ENCODE results near the gene RPS15A. TPM values are rescaled to one million over a fixed set of nuclear protein-coding genes. Genes with fewer than 3 reads are reported as not detected.

The RPS15A gene
- total RNA-seq, 1 experiment from 2014 or later = 1,469 TPM

- no peak for TF ChIP-seq CTCF (IDR thresholded peaks at IDR 0.05; ENCODE audit: insufficient read depth in 1 of 2, low read depth in 1 of 2, low read length in 1 of 2, severe bottlenecking in 1 of 2, unreplicated experiment in 1 of 2)
- Mint-ChIP-seq H3K27me3 (ENCODE audit: insufficient read depth, unreplicated experiment) (peaks cover 2% of the 10 kb centered on the region), H3K9me3 (ENCODE audit: unreplicated experiment) (no peaks in the 10 kb centered on the region), H3K36me3 (ENCODE audit: insufficient read depth, unreplicated experiment) (peaks cover 59% of the 10 kb centered on the region), H3K4me3 (ENCODE audit: unreplicated experiment) (peak overlapping the region; percentile 92), H3K4me1 (ENCODE audit: low read depth, unreplicated experiment) (peaks cover 18% of the 10 kb centered on the region), H3K27ac (ENCODE audit: unreplicated experiment) (peak overlapping the region; percentile 96)
- TSS peak; percentile 35 for BruUV-seq (replicated peaks)
- Histone ChIP-seq H3K27me3 (replicated peaks; ENCODE audit: control insufficient read depth, insufficient read depth, low read length) (no peaks in the 10 kb centered on the region), H3K9me3 (no peaks in the 10 kb centered on the region), H3K4me1 (peaks cover 16% of the 10 kb centered on the region), H3K36me3 (ENCODE audit: control insufficient read depth, insufficient read depth, low read length) (peaks cover 2% of the 10 kb centered on the region; the same call in 1 of the 2 replicates), H3K4me3 (ENCODE audit: low read depth, low read length) (peak overlapping the region; percentile 85)
- intact Hi-C loops (cut with micrococcal nuclease; ENCODE audit: unreplicated experiment) = loop anchor here (2.0 kb wide), 1 partner anchor 168 kb away; no protein-coding TSS in a partner anchor
- DNase-seq = peak; percentile 17 to 43
- POLR2A ChIA-PET = interaction anchor here (0.6 to 4.1 kb wide), 7 partner anchors 10 to 268 kb away, joined by 3 to 105 read pairs (median 6); partner anchors contain the start of genes COQ7 and RPS15A
- CTCF ChIA-PET = interaction anchor here (0.6 to 2.0 kb wide), 4 partner anchors 10 to 495 kb away, joined by 4 to 30 read pairs (median 8); partner anchors contain the start of genes RPS15A and TMC7
These were observed 10.6 kb upstream of the RPS15A start for GRCh38 chr16:18800775-18801144.

GRCh38 chr16:18800293-18800692 lies 10.2 kb upstream of the RPS15A start:
- Histone ChIP-seq H3K4me1 (peaks cover 16% of the 10 kb centered on the region), H3K36me3 (ENCODE audit: control insufficient read depth, insufficient read depth, low read length) (peaks cover 2% of the 10 kb centered on the region; the same call in 1 of the 2 replicates), H3K27me3 (replicated peaks; ENCODE audit: control insufficient read depth, insufficient read depth, low read length) (no peaks in the 10 kb centered on the region), H3K4me3 (ENCODE audit: low read depth, low read length) (peak overlapping the region; percentile 85), H3K9me3 (no peaks in the 10 kb centered on the region)
- peaks cover 63% of the 10 kb centered on the region for H3K36me3 Mint-ChIP-seq (ENCODE audit: insufficient read depth, unreplicated experiment)
- H3K27ac Mint-ChIP-seq (ENCODE audit: unreplicated experiment) = peak overlapping the region; percentile 96
- H3K27me3 Mint-ChIP-seq (ENCODE audit: insufficient read depth, unreplicated experiment) = peaks cover 2% of the 10 kb centered on the region
- H3K4me3 Mint-ChIP-seq (ENCODE audit: unreplicated experiment) = peak overlapping the region; percentile 92
- BruUV-seq (replicated peaks) = no TSS peak
- peaks cover 18% of the 10 kb centered on the region for H3K4me1 Mint-ChIP-seq (ENCODE audit: low read depth, unreplicated experiment)
- ChIA-PET POLR2A (interaction anchor here (2.3 to 4.1 kb wide), 2 partner anchors 10 to 267 kb away, joined by 12 to 105 read pairs; partner anchors contain the start of genes COQ7 and RPS15A), CTCF (interaction anchor here (2.0 kb wide), 1 partner anchor 9 kb away, joined by 30 read pairs; the partner anchor contains the start of gene RPS15A)
- TF ChIP-seq CTCF (IDR thresholded peaks at IDR 0.05; ENCODE audit: insufficient read depth in 1 of 2, low read depth in 1 of 2, low read length in 1 of 2, severe bottlenecking in 1 of 2, unreplicated experiment in 1 of 2) = no peak
- intact Hi-C loops (cut with micrococcal nuclease; ENCODE audit: unreplicated experiment) = loop anchor here (2.0 kb wide), 1 partner anchor 169 kb away; no protein-coding TSS in a partner anchor
- no peak for DNase-seq
- no peaks in the 10 kb centered on the region for H3K9me3 Mint-ChIP-seq (ENCODE audit: unreplicated experiment)

GRCh38 chr16:18799500-18799899 lies 9.4 kb upstream of the RPS15A start:
- DNase-seq = no peak
- Histone ChIP-seq H3K36me3 (ENCODE audit: control insufficient read depth, insufficient read depth, low read length) (peaks cover 2% of the 10 kb centered on the region; the same call in 1 of the 2 replicates), H3K4me3 (ENCODE audit: low read depth, low read length) (peak overlapping the region; percentile 85), H3K27me3 (replicated peaks; ENCODE audit: control insufficient read depth, insufficient read depth, low read length) (no peaks in the 10 kb centered on the region), H3K9me3 (no peaks in the 10 kb centered on the region), H3K4me1 (peaks cover 16% of the 10 kb centered on the region)
- intact Hi-C loops (cut with micrococcal nuclease; ENCODE audit: unreplicated experiment) = no loop called here
- ChIA-PET CTCF (no interaction called here), POLR2A (interaction anchor here (4.1 kb wide), 1 partner anchor 9 kb away, joined by 105 read pairs; the partner anchor contains the start of gene RPS15A)
- peak overlapping the region; percentile 96 for H3K27ac Mint-ChIP-seq (ENCODE audit: unreplicated experiment)
- H3K4me3 Mint-ChIP-seq (ENCODE audit: unreplicated experiment) = peak overlapping the region; percentile 92
- H3K36me3 Mint-ChIP-seq (ENCODE audit: insufficient read depth, unreplicated experiment) = peaks cover 70% of the 10 kb centered on the region
- no peaks in the 10 kb centered on the region for H3K9me3 Mint-ChIP-seq (ENCODE audit: unreplicated experiment)
- peaks cover 2% of the 10 kb centered on the region for H3K27me3 Mint-ChIP-seq (ENCODE audit: insufficient read depth, unreplicated experiment)
- BruUV-seq (replicated peaks) = no TSS peak
- H3K4me1 Mint-ChIP-seq (ENCODE audit: low read depth, unreplicated experiment) = peaks cover 18% of the 10 kb centered on the region
- no peak for TF ChIP-seq CTCF (IDR thresholded peaks at IDR 0.05; ENCODE audit: insufficient read depth in 1 of 2, low read depth in 1 of 2, low read length in 1 of 2, severe bottlenecking in 1 of 2, unreplicated experiment in 1 of 2)
